ENCODE results near the gene TLR8. TPM values are rescaled to one million over a fixed set of nuclear protein-coding genes. Genes with fewer than 3 reads are reported as not detected.

TLR8 gene
- total RNA-seq, 4 donors from 2014 or later: 0.47 to 6.7 (median 1.7) TPM

DNA sequence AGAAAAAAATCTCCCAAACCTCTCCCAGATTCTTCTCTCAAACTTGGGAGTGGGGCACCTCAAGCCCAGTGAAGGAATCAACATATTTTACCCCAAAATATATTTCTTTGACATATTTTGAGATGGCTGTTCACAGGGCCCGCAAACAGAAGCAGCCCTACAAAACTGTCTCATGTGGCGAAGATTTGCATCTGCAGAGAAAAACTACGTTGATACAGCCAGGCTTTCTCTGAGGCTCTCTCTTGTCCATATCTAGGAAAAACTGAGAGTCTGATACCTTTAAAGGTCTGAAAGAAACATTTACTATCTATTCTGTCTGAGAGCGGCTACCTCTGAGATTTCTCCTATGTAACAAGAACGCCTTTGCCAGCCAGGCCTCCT lies 45.2 kb downstream of the TLR8 start:
- Histone ChIP-seq H3K4me3 (no peak overlapping the region), H3K36me3 (no peaks in the 10 kb centered on the region), H3K9me3 (no peaks in the 10 kb centered on the region), H3K27me3 (no peaks in the 10 kb centered on the region), H3K4me1 (peaks cover 0 to 32% (median 0%) of the 10 kb centered on the region in 3 donors), H3K27ac (peak overlapping the region in 1 of 4 donors; percentile 82)
- WGBS, 2 donors (ENCODE audit: low coverage in 1 of 2): 83 to 93% methylated on average over 2 to 3 of the region's 5 CpGs
- no peak for ATAC-seq
- TF ChIP-seq CTCF (IDR thresholded peaks at IDR 0.05): no peak
- TF ChIP-seq POLR2A (IDR thresholded peaks at IDR 0.05): no peak
- TF ChIP-seq POLR2AphosphoS5 (IDR thresholded peaks at IDR 0.05): no peak
- no peak for TF ChIP-seq EP300 (IDR thresholded peaks at IDR 0.05)

DNA sequence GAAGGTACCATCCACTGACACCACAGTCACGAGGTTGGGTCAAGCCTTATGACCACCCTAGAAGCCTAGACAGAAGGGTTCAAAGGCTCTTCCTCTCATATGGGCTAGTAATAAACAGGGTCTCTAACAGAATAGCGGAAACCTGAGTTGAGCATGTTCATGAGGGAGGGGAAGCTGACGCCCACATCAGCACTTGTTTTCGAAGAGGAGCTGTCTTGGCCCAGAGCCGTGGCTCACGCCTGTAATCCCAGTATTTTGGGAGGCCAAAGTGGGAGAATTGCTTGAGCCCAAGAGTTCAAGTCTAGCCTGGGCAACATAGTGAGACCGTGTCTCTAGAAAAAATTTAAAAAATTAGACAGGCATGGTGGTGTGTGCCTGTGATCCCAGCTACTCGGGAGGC lies 47.0 kb downstream of the TLR8 start:
- WGBS, 2 donors (ENCODE audit: low coverage in 1 of 2): 79 to 86% methylated on average over 1 to 2 of the region's 8 CpGs
- no peaks in the 10 kb centered on the region for H3K27me3 ChIP-seq
- no peaks in the 10 kb centered on the region for H3K36me3 ChIP-seq
- H3K4me1 ChIP-seq: peaks cover 0 to 23% (median 0%) of the 10 kb centered on the region in 3 donors
- TF ChIP-seq CTCF (IDR thresholded peaks at IDR 0.05) (no peak), POLR2A (IDR thresholded peaks at IDR 0.05) (no peak), POLR2AphosphoS5 (IDR thresholded peaks at IDR 0.05) (no peak), EP300 (IDR thresholded peaks at IDR 0.05) (no peak)
- H3K4me3 ChIP-seq: no peak overlapping the region
- no peak for ATAC-seq
- H3K27ac ChIP-seq: no peak overlapping the region
- no peaks in the 10 kb centered on the region for H3K9me3 ChIP-seq

- Histone ChIP-seq H3K4me1 (peaks cover 0 to 23% (median 0%) of the 10 kb centered on the region in 3 donors), H3K27me3 (no peaks in the 10 kb centered on the region), H3K4me3 (no peak overlapping the region), H3K36me3 (no peaks in the 10 kb centered on the region), H3K9me3 (no peaks in the 10 kb centered on the region), H3K27ac (peak overlapping the region in 1 of 4 donors; percentile 37)
- no peak for ATAC-seq
- 89 to 100% methylated on average over 4 of the region's 9 CpGs for WGBS, 2 donors (ENCODE audit: low coverage in 1 of 2)
- TF ChIP-seq POLR2AphosphoS5 (IDR thresholded peaks at IDR 0.05) (no peak), EP300 (IDR thresholded peaks at IDR 0.05) (no peak), CTCF (IDR thresholded peaks at IDR 0.05) (no peak), POLR2A (IDR thresholded peaks at IDR 0.05) (no peak)
These were observed 48.0 kb downstream of the TLR8 start for GRCh38 chrX:12954376-12954775.

DNA sequence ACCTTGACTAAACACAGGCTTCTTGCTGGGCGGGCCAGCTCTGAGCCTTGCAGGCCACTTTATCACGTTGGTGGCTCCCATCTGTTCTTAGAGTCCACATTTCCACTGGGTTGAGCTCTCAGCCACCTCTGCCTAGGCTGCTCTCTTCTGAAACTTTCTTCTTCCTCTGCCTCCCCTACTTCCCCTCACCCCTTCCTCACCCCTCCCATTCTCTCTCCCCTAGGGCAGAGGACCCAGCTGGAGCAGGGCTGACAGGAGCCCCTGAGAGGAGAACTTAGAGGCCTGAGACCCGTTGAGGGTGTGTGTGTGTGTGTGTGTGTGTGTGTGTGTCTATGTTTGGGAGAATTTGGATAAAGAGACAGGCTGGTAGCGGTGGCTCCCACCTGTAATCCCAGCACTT lies 48.6 kb downstream of the TLR8 start:
- H3K27ac ChIP-seq: peak overlapping the region in 2 of 4 donors; percentile 37 to 64
- ATAC-seq: no peak
- no peak overlapping the region for H3K4me3 ChIP-seq
- H3K9me3 ChIP-seq: no peaks in the 10 kb centered on the region
- H3K4me1 ChIP-seq: peaks cover 0 to 17% (median 0%) of the 10 kb centered on the region in 3 donors
- WGBS, 2 donors (ENCODE audit: low coverage in 1 of 2): 20% methylated on average over 1 of the region's 4 CpGs; no CpG with 5 or more reads in 1 of the 2 donors
- no peaks in the 10 kb centered on the region for H3K36me3 ChIP-seq
- no peaks in the 10 kb centered on the region for H3K27me3 ChIP-seq
- no peak for TF ChIP-seq POLR2A (IDR thresholded peaks at IDR 0.05)
- TF ChIP-seq POLR2AphosphoS5 (IDR thresholded peaks at IDR 0.05): no peak
- no peak for TF ChIP-seq CTCF (IDR thresholded peaks at IDR 0.05)
- TF ChIP-seq EP300 (IDR thresholded peaks at IDR 0.05): no peak

GRCh38 chrX:12955882-12956703 lies 49.7 kb downstream of the TLR8 start:
- H3K27me3 ChIP-seq: no peaks in the 10 kb centered on the region
- ATAC-seq: peak; percentile 68
- no peak for TF ChIP-seq POLR2A (IDR thresholded peaks at IDR 0.05)
- no peak for TF ChIP-seq POLR2AphosphoS5 (IDR thresholded peaks at IDR 0.05)
- no peak for TF ChIP-seq EP300 (IDR thresholded peaks at IDR 0.05)
- no peak for TF ChIP-seq CTCF (IDR thresholded peaks at IDR 0.05)

More at GRCh38 chrX:12955882-12956703, 49.7 kb downstream of the TLR8 start:
- H3K4me3 ChIP-seq: no peak overlapping the region
- H3K4me1 ChIP-seq: peaks cover 0 to 9% (median 0%) of the 10 kb centered on the region in 3 donors
- H3K27ac ChIP-seq: peak overlapping the region; percentile 37 to 64 (median 54)
- no peaks in the 10 kb centered on the region for H3K36me3 ChIP-seq
- 59 to 83% methylated on average over 1 to 11 of the region's 20 CpGs for WGBS, 2 donors (ENCODE audit: low coverage in 1 of 2)
- H3K9me3 ChIP-seq: no peaks in the 10 kb centered on the region

Data from gastroesophageal sphincter (tissue), 4 donors.